Activated T-cell treated with anti-CD3 and anti-CD28 coated beads, Interleukin-2, amount 50 U/mL, for 24 hours (primary cell): Measurements from ENCODE around the gene SREBF1.
A peak's percentile ranks its signal among the peaks of the same experiment; 100 is the strongest.

ENCODE experiments used
- DNase-seq: peaks from one replicate; pipeline ENCODE4 v3.0.0-alpha.2; 2020
- H3K27ac Mint-ChIP-seq: 2 replicates; pipeline ENCODE4 v1.8.0; 2020; ENCODE audit warnings: mild to moderate bottlenecking, mixed read lengths
- H3K27me3 Mint-ChIP-seq: 2 replicates; pipeline ENCODE4 v1.8.0; 2020; ENCODE audit warnings: mixed read lengths
- H3K36me3 Mint-ChIP-seq: 2 replicates; pipeline ENCODE4 v1.8.0; 2020; ENCODE audit warnings: low read depth, mixed read lengths
- H3K4me1 Mint-ChIP-seq: 2 replicates; pipeline ENCODE4 v1.8.0; 2020; ENCODE audit warnings: low read depth, mixed read lengths
- H3K4me3 Mint-ChIP-seq: 2 replicates; pipeline ENCODE4 v1.8.0; 2020; ENCODE audit warnings: mild to moderate bottlenecking, moderate library complexity, mixed read lengths
- H3K9me3 Mint-ChIP-seq: 2 replicates; pipeline ENCODE4 v1.8.0; 2020; ENCODE audit warnings: mixed read lengths

The SREBF1 gene

DNA sequence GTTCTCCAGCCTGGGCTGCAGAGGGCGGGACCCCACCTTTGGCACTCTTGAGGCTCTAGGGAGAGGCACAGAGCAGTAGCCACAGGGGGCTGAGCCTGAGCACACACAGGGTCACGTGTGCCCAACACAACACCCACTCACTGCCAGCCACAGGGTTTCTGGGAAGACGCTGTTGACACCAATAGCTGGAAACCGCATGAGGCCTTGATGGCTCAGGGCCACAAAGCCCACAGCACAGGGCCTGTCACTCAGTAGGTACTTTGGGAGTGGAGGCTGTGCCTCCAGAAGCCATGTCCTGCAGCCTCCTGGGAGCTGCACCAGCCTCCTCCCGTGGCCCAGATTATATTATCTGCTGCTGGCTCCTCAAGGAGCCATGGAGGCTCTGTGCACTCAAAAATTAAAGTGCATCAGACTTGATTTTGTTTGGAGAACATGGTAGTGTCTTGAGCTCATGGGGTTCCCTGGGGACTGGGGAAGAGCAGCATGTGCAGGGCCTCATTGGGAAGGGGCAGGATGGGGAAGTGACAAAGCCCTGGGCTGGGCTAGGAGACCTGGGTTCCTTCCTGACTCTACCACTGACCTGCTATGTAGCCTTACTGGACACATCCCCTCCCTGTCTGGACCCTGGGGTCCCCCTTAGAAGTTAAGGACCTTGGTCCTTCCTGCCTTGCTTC is 12.5 kb upstream of the SREBF1 start:
- Mint-ChIP-seq H3K4me1 (peaks cover 76% of the 10 kb centered on the region), H3K27me3 (no peaks in the 10 kb centered on the region), H3K27ac (peak overlapping the region; percentile 96), H3K36me3 (peaks cover 11% of the 10 kb centered on the region), H3K9me3 (no peaks in the 10 kb centered on the region), H3K4me3 (peak overlapping the region; percentile 59)
- peak; percentile 85 for DNase-seq

DNA sequence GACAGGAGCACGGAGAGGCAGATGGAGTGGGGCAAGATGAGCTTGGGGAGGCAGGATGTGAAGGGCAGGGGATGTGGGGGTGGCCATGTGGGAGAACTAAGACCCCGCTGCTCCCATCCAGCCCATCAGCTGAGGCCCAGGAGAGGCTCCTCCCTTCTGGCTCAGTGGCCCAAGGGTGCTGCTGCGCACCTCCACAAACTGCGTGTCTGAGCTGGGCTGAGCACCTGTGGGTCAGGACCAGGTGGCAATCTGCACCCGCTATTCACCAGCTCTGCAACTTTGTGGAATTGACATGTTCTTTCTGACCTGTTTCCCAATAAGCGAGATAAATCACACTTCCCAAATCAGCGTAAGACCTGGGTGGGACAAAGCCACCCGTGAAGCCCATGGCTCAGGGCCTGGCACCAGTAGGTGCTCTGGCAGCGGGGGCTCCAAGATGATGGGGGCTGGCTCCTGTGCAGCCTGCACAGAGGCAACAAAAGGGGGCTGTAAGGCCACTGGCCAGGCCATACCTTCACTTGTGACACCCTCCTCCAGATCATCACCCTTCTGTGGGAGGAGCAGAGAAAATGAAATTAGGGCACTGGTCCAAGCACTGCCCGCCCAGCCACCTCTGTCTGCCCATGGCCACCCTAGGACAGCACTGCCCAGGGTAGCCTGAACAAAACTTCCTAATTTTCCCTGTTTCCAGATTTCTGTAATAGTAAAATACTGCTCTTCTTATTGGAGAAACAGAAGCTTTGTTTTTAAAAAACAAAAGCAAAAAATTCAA is 11.7 kb upstream of the SREBF1 start:
- no peaks in the 10 kb centered on the region for H3K27me3 Mint-ChIP-seq
- no peak for DNase-seq
- H3K36me3 Mint-ChIP-seq = peaks cover 10% of the 10 kb centered on the region
- H3K9me3 Mint-ChIP-seq = no peaks in the 10 kb centered on the region
- H3K4me1 Mint-ChIP-seq = peaks cover 68% of the 10 kb centered on the region
- peak overlapping the region; percentile 96 for H3K27ac Mint-ChIP-seq
- H3K4me3 Mint-ChIP-seq = peak overlapping the region; percentile 59

- Mint-ChIP-seq H3K27ac (no peak overlapping the region), H3K4me1 (peaks cover 60% of the 10 kb centered on the region), H3K9me3 (no peaks in the 10 kb centered on the region), H3K4me3 (no peak overlapping the region), H3K27me3 (no peaks in the 10 kb centered on the region), H3K36me3 (peaks cover 9% of the 10 kb centered on the region)
- DNase-seq = no peak
These were observed 10.9 kb upstream of the SREBF1 start for GRCh38 chr17:17847726-17848125.

DNA sequence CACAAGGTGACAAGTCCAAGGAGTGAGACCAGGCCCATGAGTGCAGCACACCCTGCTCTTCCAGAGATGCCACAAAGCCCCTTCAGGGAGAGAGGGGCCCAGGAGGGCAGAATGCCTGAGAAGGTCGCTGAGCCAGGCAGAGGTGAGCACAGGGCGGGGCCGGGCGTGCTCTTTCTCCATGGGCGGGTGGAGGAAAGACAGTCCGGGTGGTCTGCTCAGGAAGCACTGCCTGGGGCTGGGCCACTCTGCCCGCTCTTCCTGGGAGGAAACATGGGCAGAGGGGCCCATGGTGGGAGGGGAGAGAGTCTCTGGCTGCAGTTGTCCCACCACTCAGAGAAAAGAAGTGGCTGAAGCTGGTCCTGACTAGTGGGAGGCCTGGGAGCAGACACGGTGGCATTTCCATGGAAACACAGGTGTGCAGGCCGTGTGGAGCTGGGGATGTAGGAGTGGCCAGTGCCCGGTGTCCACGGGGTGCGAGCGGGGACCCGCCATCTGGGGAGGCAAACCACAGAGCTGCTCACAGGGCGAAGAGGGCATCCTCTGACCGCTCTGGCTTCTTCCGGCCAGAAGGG is 10.4 kb upstream of the SREBF1 start:
- Mint-ChIP-seq H3K9me3 (no peaks in the 10 kb centered on the region), H3K36me3 (peaks cover 9% of the 10 kb centered on the region), H3K4me1 (peaks cover 57% of the 10 kb centered on the region), H3K4me3 (no peak overlapping the region), H3K27ac (peak overlapping the region; percentile 18), H3K27me3 (no peaks in the 10 kb centered on the region)
- DNase-seq = no peak

GRCh38 chr17:17846645-17847044 is 9.9 kb upstream of the SREBF1 start:
- no peak overlapping the region for H3K4me3 Mint-ChIP-seq
- no peaks in the 10 kb centered on the region for H3K9me3 Mint-ChIP-seq
- H3K27me3 Mint-ChIP-seq = no peaks in the 10 kb centered on the region
- DNase-seq = no peak
- H3K4me1 Mint-ChIP-seq = peaks cover 51% of the 10 kb centered on the region
- peaks cover 6% of the 10 kb centered on the region for H3K36me3 Mint-ChIP-seq
- peak overlapping the region; percentile 18 for H3K27ac Mint-ChIP-seq

GRCh38 chr17:17846003-17846402 is 9.2 kb upstream of the SREBF1 start:
- no peak for DNase-seq
- Mint-ChIP-seq H3K27ac (no peak overlapping the region), H3K27me3 (no peaks in the 10 kb centered on the region), H3K9me3 (no peaks in the 10 kb centered on the region), H3K36me3 (peaks cover 6% of the 10 kb centered on the region), H3K4me1 (peaks cover 49% of the 10 kb centered on the region), H3K4me3 (no peak overlapping the region)

GRCh38 chr17:17845046-17845775 is 8.4 kb upstream of the SREBF1 start:
- Mint-ChIP-seq H3K4me1 (peaks cover 45% of the 10 kb centered on the region), H3K27me3 (no peaks in the 10 kb centered on the region), H3K9me3 (no peaks in the 10 kb centered on the region), H3K36me3 (peaks cover 6% of the 10 kb centered on the region), H3K4me3 (no peak overlapping the region), H3K27ac (no peak overlapping the region)
- DNase-seq = no peak

DNA sequence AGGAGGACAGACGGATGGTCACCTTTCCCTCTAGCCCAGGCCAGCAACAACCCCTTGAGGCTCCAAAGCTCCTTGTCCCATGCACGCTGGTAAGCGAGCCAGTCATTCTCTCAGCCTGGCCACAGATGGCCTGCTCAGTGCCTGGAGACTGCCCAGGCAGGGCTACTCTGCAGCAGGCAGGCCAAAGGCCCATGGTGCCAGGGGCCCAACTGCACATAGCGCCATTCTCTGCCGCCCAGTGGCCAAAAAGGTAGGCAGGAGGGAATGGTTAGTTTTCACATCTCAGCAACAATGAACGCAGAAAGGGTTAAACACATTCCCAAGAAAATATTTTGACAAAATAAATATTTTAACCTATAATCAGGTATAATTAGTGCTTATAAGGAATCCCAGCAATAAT is 7.7 kb upstream of the SREBF1 start:
- Mint-ChIP-seq H3K4me3 (no peak overlapping the region), H3K27ac (no peak overlapping the region), H3K9me3 (no peaks in the 10 kb centered on the region), H3K36me3 (peaks cover 6% of the 10 kb centered on the region), H3K4me1 (peaks cover 42% of the 10 kb centered on the region), H3K27me3 (no peaks in the 10 kb centered on the region)
- DNase-seq = no peak

GRCh38 chr17:17844079-17844478 is 7.3 kb upstream of the SREBF1 start:
- H3K27ac Mint-ChIP-seq = no peak overlapping the region
- no peak overlapping the region for H3K4me3 Mint-ChIP-seq
- H3K4me1 Mint-ChIP-seq = peaks cover 42% of the 10 kb centered on the region
- no peaks in the 10 kb centered on the region for H3K9me3 Mint-ChIP-seq
- peaks cover 6% of the 10 kb centered on the region for H3K36me3 Mint-ChIP-seq
- no peak for DNase-seq
- no peaks in the 10 kb centered on the region for H3K27me3 Mint-ChIP-seq

DNA sequence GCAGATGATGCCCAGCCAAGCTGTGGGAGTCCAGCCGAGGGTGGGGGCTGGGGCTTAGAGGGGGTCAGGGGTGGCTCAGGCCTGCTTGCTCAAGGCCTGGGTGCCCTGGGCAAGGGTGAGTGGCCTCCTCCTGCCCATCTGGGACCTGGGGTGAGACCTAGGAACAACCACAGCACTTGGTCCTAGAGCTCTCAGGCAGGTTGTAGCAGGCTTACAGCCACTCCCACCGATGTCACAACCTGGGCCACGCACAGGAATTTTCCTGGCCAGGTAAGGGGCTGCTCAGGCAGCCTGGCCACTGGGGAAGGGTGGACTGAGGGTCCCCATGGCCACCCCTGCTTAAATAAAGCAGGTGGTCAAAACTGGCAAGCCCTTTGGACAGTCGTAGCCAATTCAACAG is 6.3 kb upstream of the SREBF1 start:
- H3K4me3 Mint-ChIP-seq = no peak overlapping the region
- no peak for DNase-seq
- no peaks in the 10 kb centered on the region for H3K9me3 Mint-ChIP-seq
- H3K36me3 Mint-ChIP-seq = peaks cover 6% of the 10 kb centered on the region
- H3K27ac Mint-ChIP-seq = no peak overlapping the region
- peaks cover 42% of the 10 kb centered on the region for H3K4me1 Mint-ChIP-seq
- H3K27me3 Mint-ChIP-seq = no peaks in the 10 kb centered on the region

DNA sequence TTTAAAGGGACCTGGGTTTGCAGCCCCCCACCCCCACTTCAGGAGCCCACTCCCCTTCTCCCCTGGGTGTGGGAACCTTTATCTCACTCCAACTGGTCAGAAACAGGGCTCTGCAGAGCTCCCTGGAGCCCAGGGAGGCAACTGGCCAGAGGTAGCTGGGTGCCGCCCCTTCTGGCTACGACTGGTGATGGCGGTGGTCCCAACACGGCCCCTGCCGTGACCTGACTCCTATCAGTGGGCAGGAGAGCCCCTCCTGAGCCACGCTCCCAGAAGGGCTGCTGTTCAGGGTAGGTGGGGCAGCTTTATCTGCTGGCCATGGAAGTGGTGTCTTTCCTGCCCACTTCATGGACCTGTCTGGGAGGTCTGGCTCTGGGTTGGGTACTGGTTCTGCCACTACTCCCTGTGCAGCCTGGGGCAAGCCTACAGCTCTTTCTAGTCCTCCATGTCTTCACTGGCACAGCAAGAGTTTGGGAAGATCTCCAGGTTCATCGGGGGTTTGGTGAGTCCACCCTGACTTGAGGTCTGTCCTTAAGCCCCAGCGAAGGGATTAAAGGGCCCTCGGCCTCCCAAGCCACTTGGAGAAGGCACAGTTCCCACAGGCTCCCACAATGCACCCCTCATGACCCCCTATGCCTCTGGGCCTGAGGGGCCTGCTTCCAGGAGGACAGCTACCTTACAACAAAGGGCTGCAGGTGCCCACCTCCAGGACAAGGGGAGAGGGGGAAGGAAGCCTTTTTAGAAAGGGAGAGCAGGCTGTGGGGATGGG is 5.5 kb upstream of the SREBF1 start:
- peaks cover 4% of the 10 kb centered on the region for H3K36me3 Mint-ChIP-seq
- H3K9me3 Mint-ChIP-seq = no peaks in the 10 kb centered on the region
- H3K4me3 Mint-ChIP-seq = no peak overlapping the region
- no peaks in the 10 kb centered on the region for H3K27me3 Mint-ChIP-seq
- H3K4me1 Mint-ChIP-seq = peaks cover 42% of the 10 kb centered on the region
- H3K27ac Mint-ChIP-seq = no peak overlapping the region
- no peak for DNase-seq

- H3K27ac Mint-ChIP-seq = no peak overlapping the region
- no peaks in the 10 kb centered on the region for H3K27me3 Mint-ChIP-seq
- peaks cover 39% of the 10 kb centered on the region for H3K4me1 Mint-ChIP-seq
- no peak overlapping the region for H3K4me3 Mint-ChIP-seq
- H3K9me3 Mint-ChIP-seq = no peaks in the 10 kb centered on the region
- H3K36me3 Mint-ChIP-seq = peaks cover 2% of the 10 kb centered on the region
- no peak for DNase-seq
These were observed 4.8 kb upstream of the SREBF1 start for GRCh38 chr17:17841601-17842025.

GRCh38 chr17:17840751-17841591 is 4.2 kb upstream of the SREBF1 start:
- no peak for DNase-seq
- Mint-ChIP-seq H3K9me3 (no peaks in the 10 kb centered on the region), H3K27ac (peak overlapping the region; percentile 91), H3K4me3 (peak overlapping the region; percentile 69), H3K4me1 (peaks cover 40% of the 10 kb centered on the region), H3K36me3 (peaks cover 4% of the 10 kb centered on the region), H3K27me3 (no peaks in the 10 kb centered on the region)
